HG03521 (cell line): ENCODE data around the gene LITAF.
"Not testable (repeated sequence)": the region's sequence is repeated elsewhere in the genome, so short reads cannot be mapped to it uniquely, and the experiment has no call there.

Source experiments
- ATAC-seq: cut with Tn5 transposase; IDR thresholded peaks from one replicate; pipeline ENCODE4 v1.9.1; 2021; ENCODE audit warnings: mild to moderate bottlenecking, moderate library complexity; ENCODE audit not compliant: unreplicated experiment

Gene LITAF

GRCh38 chr16:11601911-11602310 lies 15.2 kb upstream of the LITAF start:
- no peak for ATAC-seq

- no peak for ATAC-seq
Measured at GRCh38 chr16:11601425-11601824, 14.7 kb upstream of the LITAF start.

DNA sequence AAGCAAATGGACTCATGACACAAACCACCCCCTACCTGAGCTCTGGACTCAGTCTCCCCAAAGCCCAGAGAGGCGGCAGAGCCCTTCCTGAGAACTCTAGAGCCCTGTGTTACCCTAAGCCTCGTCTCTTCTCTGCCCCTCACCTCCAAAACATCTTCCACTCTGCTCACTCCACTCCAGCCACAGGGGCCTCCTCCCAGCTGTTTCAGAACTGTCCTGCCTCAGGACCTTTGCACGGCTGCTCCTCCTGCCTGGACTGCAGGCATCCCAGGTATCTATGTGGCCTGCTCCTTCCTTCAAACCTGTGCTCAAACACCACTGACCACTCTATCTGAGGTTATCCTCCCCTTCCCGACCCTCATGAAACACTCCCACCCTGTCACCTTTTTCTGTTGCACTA lies 12.9 kb upstream of the LITAF start:
- ATAC-seq = no peak

DNA sequence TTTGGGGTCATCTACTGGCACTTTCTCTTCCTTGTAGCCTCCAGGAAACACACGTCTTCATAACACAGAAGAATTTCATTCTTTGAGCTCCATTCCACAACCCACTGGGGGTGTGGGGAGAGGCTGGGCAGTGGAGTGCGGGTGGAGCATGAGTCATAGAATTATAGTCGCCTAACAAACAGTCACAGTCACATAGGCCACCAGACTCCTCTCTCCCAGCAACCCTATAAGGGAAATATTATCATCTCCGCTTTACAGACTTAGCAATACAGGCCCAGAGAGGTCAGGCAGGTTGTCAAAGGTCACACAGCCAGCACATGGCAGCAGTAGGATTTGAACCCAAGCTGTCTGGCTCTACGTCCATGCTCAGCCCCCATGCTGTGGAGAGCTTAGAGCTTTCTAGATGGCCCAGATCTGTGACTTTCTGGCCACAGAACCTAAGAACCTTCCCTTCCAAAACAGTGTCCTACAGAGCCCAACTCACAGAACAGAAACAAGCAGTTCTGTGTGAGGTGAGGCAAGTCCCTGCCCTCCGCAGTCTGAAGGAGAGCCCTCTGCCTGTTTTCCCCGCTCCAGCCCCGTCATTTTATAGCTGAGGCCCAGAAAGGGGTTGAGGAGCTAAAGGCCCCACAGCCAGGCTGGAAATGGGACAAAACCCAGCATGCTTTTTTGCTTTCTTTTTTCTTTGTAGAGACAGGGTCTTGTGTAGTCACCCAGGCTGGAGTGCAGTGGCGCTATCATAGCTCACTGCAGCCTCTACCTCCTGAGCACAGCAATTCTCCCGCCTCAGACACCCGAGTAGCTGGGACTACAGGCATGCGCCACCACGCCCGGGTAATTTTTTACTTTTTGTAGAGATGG lies 10.7 kb upstream of the LITAF start:
- ATAC-seq = no peak

- ATAC-seq = no peak
Measured at GRCh38 chr16:11596572-11597226, 10.0 kb upstream of the LITAF start.

DNA sequence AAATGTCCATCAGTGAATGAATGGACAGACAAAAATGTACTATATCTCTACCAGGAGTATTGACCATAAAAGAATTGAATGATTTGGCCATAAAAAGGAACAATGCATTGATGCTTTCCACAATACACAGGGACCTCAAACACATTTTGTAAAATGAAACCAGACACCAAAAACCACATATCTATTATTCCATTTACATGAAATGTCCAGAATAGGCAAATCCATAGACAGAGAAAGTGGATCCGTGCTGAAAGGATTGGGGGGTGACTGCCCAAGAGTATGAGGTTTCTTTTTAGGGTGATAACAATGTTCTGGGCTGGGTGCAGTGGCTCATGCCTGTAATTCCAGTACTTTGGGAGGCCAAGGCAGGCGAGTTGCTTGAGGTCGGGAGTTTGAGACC lies 6.9 kb upstream of the LITAF start:
- no peak for ATAC-seq

- ATAC-seq = not testable (repeated sequence)
Measured at GRCh38 chr16:11593076-11593475, 6.4 kb upstream of the LITAF start.

DNA sequence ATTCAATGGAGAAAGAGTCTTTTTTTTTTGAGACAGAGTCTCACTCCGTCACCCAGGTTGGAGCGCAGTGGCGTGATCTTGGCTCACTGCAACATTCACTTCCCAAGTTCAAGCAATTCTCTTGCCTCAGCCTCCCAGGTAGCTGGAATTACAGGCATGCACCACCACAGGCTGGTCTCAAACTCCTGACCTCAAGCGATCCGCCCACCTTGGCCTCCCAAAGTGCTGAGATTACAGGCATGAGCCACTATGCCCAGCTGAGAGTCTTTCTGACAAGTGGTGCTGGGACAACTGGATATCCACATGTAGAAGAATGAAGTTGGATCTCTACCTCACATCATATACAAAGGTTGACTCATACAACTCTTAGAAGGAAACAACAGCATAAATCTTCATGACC lies 4.9 kb upstream of the LITAF start:
- not testable (repeated sequence) for ATAC-seq

DNA sequence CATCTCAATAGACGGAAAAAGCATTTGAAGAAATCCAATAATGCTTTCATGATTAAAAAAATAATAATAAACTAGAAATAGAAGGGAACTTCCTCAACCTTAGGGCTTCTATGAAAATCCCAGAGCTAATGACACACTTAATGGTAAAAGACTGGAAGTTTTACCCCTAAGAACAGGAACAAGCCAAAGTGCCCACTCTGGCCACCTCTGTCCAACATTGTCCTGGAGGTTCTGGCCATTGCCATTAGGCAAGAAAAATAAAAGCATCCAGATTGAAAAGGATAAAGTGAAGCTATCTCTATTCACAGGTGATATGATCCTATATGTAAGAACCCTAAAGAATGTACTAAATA lies 2.5 kb upstream of the LITAF start:
- no peak for ATAC-seq

- ATAC-seq = no peak
Measured at GRCh38 chr16:11588321-11589197, 1.8 kb upstream of the LITAF start.

DNA sequence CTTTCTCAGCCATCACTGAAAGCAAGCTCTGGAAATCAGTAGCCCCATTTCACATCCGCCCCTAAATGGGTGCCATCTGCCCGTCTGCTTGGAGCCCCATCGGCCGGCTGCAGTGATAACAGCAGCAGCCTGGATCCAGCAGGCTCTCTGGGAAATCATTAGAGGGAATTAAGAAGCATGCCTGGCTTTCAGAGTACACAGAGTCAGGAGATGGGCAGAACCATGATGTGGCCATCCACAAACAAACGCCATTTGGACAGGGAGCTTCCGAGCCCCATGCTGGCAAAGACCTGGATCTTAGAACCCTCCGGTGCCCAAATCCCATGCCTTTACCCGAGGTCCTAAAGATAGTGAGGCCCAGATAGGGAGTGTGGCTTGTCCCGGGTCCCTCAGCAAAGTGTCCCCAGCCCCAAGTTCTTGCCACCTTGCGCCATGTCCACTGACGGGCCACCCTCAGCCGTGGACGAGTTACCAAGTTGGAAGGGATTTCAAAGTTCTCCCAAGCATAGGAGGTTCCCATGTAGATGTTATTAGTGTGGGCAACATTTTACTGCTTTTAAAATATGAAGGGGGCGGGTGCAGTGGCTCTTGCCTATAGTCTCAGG lies 1.0 kb upstream of the LITAF start:
- ATAC-seq = no peak

GRCh38 chr16:11586378-11586855 lies 302 bp downstream of the LITAF start:
- no peak for ATAC-seq

DNA sequence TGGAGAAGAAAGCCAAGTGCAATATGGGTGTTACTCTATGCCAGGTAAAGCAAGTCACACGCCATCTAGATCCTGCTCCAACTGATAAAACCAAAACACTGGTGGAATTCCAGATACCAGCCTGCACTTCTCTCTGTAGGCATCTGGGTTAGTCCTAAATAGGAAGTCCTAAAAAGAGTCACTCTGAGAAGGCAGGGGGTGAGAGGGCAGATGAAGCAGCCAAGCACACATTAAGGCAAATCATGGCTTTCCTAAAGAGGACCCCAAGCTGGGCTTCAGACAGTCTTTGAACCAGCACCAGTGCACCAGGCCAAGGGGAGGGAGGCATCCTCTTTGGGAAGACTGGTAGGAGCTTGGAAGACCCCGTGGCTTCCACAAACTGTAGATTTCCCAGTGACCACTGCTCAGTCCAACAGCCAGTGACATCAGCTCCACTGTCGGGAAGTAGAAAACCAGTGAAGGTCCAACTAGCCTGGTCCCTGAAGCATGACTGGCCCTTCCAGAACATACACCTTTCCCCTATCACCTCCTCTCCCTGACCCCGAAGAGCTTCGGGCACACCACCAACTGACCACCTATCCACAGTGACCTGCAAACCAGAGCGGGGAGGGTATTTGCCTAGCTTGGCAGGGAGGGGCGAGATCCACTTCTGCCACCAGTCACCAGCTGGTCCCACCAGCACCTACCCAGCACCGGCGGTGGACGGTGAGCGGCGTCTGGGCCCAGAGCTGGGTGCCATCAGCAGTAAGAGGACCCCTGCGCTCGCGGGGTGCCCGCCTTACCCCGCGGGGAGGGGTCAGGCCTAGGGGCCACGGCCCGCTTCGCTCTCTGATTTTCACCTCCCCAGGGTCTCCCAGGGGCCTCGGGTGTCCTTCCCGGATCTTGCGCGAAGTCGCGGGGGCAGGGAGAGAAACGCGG lies 1.0 kb downstream of the LITAF start:
- no peak for ATAC-seq

GRCh38 chr16:11583889-11584565 lies 2.7 kb downstream of the LITAF start:
- no peak for ATAC-seq

DNA sequence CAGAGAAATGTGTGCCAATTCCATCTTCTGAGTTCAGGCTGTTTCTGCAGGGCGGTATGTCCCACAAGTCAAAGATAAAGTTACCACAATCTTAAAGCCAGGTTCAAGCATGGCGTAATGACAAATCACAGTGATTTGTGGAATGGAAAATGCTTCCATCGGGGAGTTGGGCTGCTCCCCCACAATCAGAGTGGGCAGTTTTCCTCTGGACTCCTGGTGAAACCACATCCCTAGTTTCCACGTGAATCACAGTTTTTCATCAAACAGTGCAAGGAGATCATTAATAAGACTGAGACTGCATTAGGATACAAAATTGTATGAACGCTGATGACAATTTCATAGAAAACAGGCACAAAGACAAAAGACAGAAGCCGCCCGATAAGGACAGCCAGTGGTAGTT lies 3.6 kb downstream of the LITAF start:
- ATAC-seq = no peak

DNA sequence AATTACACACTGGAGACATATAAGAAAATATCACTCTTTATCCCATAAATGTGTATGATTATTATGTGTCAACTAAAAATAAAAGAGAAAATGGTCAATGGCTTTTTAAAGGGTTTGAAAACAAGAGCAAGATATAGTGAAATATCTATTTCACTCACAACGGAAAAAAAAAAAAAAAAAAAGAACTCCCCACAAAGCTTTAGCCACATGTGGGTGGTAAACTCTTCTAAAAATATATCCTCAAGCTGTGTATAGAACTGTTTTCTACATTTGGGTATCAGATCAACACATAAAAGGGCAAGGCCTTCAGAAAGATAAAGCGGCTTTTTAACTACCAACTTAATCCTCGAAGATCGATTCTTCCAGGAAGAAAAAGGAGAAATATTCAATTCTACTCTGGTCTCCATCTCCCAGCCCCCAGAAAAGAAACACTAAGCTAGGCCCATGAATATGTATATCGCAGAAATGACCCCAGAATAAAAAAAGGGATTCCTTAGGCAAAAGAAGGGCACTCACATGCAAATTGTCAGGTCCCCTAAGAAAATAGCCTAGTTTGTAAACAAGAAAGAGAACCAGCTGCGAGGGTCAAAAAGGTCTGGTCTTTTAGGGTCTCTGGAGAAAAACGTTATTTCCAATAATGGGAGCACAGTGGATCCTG lies 4.4 kb downstream of the LITAF start:
- ATAC-seq = no peak

- no peak for ATAC-seq
Measured at GRCh38 chr16:11581678-11582077, 5.0 kb downstream of the LITAF start.

- no peak for ATAC-seq
Measured at GRCh38 chr16:11580451-11581086, 6.2 kb downstream of the LITAF start.
